ENCODE measurements around the gene EFCAB6. TPM values are rescaled to one million over a fixed set of nuclear protein-coding genes. Genes with fewer than 3 reads are reported as not detected.
A peak's percentile ranks its signal among the peaks of the same experiment; 100 is the strongest.
"Not testable (repeated sequence)": the region's sequence is repeated elsewhere in the genome, so short reads cannot be mapped to it uniquely, and the experiment has no call there.

EFCAB6 gene
- total RNA-seq, 2 donors from 2014 or later, result 0.58 to 1.1 TPM

- DNase-seq (no peak), ATAC-seq (no peak)
- intact Hi-C loops (cut with DNase I, micrococcal nuclease), result no loop called here
Measured at GRCh38 chr22:43689356-43689755, 122.7 kb downstream of the EFCAB6 start.

DNA sequence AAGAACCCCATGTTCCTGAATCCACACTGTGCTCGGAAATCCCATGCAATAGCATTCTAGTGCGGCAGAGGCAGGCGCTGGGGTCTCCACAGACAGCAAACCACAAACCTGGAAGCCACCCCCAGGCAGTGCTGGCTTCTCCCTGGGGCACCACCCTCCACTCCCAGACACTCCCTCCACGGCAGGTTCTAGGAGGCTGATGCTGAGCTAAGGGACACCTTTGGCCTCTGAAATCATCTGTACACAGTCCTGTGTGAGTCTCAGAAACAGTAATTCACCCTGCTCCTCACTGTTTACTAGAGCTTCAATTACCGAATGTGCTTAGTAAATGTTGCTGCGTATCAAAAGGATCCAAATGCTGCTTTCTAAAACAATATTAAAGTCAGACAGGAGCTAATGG, 129.3 kb downstream of the EFCAB6 start:
- DNase-seq (no peak), ATAC-seq (peak; percentile 64)
- intact Hi-C loops (cut with DNase I, micrococcal nuclease), result no loop called here

DNA sequence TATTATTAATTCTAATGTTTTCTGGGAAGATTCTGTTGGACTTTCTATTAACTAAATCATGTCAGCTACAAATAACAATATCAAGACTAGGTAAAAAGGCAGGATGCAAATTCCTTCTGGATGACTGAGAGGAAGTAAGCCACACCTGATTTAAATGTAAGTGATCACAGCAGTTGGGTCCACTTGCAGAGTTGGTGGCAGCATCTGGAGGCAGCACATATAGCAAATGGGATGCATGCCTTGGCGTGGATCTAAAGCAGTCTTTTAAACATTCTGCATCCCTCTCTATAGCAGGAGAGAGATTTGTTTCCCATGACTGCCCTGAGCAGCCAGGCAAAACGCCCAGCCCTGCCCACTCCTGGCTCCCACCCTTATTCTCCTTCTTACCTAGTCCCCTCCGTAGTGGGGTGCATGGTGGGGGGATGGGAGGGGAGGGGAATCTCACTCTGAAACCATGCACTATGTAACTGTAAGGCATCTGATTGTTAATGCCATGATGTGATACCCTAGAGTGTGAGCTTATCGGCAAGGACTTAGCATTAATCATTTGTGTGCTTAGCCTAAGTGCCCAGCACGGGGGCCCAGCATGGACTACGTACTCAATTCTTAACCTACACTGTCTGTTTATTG, 130.3 kb downstream of the EFCAB6 start:
- ATAC-seq, result no peak
- intact Hi-C loops (cut with DNase I, micrococcal nuclease), result no loop called here
- no peak for DNase-seq

DNA sequence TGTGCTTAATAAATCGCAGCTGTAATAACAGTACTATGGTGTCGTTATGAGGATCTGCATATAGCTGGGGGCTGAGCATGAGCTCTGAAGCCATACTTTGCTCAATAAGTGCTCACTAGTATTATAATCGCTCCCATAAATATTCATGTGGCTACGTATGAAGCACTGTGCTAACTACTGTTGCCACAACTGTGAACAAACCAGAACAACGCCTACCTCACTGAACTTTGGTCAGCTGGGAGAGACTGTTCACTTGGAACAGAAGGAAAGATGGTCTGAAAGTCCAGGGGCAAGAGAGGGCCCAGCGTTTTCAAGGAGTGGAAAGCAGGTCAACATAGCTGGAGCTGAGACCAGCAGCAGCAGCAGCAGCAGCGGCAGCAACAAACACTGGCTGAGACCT, 141.6 kb downstream of the EFCAB6 start:
- intact Hi-C loops (cut with DNase I, micrococcal nuclease), result no loop called here
- ATAC-seq, result peak; percentile 96
- peak; percentile 30 to 44 for DNase-seq

- ATAC-seq, result no peak
- intact Hi-C loops (cut with DNase I, micrococcal nuclease), result no loop called here
- no peak for DNase-seq
Measured at GRCh38 chr22:43669190-43669589, 142.9 kb downstream of the EFCAB6 start.

DNA sequence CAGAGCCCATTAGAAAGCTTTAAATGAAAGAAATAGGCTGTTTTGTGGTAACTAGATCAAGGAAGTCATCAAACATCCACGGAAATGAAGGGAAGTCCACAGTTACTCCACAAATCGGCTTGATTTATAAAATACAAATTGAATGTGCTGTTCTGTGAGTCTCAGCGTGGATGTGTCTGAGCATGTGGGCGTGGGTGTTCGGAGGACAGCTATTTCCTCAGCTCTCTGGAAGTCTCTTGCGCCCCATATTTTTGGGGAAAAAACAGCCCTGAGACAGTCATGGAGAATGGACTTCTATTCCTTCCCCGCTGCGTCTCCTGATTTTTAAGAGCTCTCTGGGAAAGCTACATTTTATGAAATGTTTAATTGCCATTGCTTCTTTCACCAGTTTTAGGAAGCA, 144.4 kb downstream of the EFCAB6 start:
- ATAC-seq, result no peak
- no peak for DNase-seq
- intact Hi-C loops (cut with DNase I, micrococcal nuclease), result no loop called here

DNA sequence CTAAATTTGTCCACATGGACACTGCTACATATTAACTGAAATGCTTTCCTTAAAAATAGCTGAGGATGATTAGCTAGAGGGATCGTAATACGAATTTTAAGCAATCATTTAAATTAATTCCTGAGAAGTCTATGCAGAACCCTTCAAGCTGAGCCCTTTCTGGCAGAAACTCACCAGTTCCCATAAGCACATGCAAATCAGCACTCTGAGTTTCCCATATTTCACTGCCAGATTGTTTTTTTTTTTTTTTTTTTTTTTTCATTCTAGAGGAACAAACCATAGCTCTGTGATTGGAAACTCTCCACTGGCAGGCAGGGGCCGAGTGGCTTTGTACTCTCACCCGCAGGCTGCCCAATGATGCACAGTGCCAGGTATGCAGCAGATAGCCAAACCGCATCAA, 145.6 kb downstream of the EFCAB6 start:
- ATAC-seq (no peak), DNase-seq (no peak)
- intact Hi-C loops (cut with DNase I, micrococcal nuclease), result no loop called here

DNA sequence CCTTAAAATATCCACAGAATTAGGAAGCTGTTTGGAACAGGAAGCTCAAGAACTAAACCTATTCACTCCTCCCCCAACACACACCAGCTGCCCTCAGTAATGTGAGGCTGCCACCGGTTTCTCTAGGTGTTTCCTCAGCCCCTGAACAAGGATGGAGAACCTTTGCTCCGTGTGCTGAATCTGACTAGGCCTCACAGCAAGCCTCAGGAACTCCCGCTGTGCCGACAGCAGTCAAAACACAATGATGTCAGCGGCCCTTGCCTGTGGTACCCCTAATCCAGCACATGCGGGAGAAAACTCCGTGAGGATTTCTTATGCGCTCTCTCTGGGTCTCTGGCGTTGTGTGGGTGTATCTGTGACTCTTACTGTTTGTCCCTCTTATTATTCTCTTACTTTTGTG, 153.3 kb downstream of the EFCAB6 start:
- intact Hi-C loops (cut with DNase I, micrococcal nuclease), result no loop called here
- DNase-seq (no peak), ATAC-seq (no peak)

- ATAC-seq; DNase-seq; intact Hi-C loops (cut with DNase I, micrococcal nuclease): not testable (repeated sequence)
Measured at GRCh38 chr22:43656581-43656980, 155.5 kb downstream of the EFCAB6 start.

GRCh38 chr22:43654271-43654670, 157.8 kb downstream of the EFCAB6 start:
- ATAC-seq (no peak), DNase-seq (no peak)
- intact Hi-C loops (cut with DNase I, micrococcal nuclease), result no loop called here

GRCh38 chr22:43652845-43653244, 159.3 kb downstream of the EFCAB6 start:
- DNase-seq, result no peak
- intact Hi-C loops (cut with DNase I, micrococcal nuclease), result no loop called here

GRCh38 chr22:43643387-43643786, 168.7 kb downstream of the EFCAB6 start:
- intact Hi-C loops (cut with DNase I, micrococcal nuclease), result no loop called here
- DNase-seq, result no peak
- no peak for ATAC-seq

More at GRCh38 chr22:43652845-43653244, 159.3 kb downstream of the EFCAB6 start:
- ATAC-seq, result no peak

DNA sequence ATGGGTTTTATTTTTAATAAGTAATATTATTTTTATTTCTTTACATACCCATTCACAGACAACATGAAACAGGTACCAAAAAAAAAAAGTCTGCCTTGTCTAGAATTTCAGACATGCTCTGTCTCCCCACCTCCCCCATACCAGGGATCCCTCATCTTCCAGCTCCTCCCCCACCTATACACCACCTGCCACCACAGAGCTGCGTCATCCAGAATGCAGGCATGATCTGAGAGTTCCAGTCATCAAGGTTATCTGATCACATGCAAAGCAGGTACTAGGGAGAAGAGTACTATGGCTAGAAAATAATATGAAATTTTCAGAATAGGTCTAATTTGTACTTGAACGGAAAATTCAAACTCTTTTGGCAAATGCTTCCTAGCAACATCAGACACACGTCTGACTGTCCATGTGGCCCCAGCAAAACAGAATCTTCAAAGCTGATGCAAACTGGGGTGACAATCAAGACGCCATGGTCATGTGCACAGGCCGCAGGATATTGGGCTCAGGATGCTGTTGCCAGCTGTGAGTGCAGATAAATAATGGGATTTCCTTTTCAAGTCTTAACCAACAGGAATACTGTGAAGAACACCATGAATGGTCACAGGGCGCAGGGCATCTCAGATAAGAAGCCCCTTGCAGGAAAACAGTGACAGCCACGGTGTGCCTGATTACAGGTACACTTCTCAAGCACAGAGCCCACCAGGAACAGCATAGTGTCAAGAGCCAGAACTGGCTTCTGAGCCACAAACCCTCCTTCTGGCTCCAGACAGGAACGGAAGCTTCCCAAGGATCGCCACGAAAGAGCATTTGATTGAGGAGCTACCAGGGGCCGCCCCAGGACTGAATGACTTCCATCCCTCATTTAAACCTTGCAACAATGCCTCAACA, 169.5 kb downstream of the EFCAB6 start:
- intact Hi-C loops (cut with DNase I, micrococcal nuclease), result no loop called here
- DNase-seq (no peak), ATAC-seq (no peak)

- intact Hi-C loops (cut with DNase I, micrococcal nuclease), result no loop called here
- ATAC-seq (no peak), DNase-seq (no peak)
Measured at GRCh38 chr22:43639228-43639948, 172.7 kb downstream of the EFCAB6 start.

GRCh38 chr22:43637275-43638260, 174.5 kb downstream of the EFCAB6 start:
- no peak for ATAC-seq
- intact Hi-C loops (cut with DNase I, micrococcal nuclease), result no loop called here
- no peak for DNase-seq

DNA sequence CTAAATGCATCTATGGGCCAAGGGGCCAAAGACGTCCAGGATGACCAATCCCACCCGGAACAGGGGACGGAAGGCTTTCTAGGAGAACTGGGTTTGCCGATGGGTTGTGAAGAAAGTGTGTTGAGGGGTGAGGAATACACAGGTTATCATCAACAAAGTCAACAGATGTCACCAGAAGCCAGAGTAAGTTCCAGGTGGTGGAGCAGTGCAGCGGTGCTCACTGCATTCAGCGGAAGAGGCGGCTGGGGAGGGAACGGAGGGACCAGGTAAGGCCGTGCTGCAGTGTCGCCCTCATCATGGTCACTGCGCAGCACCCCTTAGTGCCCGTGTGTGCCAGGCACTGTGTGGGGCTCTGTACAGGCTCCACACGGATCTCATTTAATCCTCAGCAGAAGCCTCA, 176.0 kb downstream of the EFCAB6 start:
- ATAC-seq, result no peak
- no peak for DNase-seq
- intact Hi-C loops (cut with DNase I, micrococcal nuclease), result no loop called here

DNA sequence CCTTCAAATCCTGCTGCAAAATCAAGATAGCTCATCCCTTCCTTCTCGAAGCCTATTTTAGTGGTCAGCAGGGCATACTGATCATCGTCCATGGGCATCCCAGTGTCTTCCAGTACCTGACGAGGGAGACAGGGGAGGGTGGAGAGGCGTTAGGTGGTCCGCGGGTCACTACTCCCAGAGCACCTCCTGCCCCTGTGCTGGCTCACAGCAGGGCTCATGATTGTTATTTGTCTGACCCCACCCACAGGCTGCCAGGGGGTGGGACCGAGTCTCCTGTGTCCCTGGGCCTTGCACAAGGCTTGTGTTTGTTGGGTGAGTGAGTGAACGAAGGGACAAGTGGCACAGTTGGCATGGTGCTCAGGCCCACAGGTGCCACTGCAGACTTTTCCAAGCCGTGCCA, 177.0 kb downstream of the EFCAB6 start:
- ATAC-seq (no peak), DNase-seq (no peak)
- intact Hi-C loops (cut with DNase I, micrococcal nuclease), result no loop called here

DNA sequence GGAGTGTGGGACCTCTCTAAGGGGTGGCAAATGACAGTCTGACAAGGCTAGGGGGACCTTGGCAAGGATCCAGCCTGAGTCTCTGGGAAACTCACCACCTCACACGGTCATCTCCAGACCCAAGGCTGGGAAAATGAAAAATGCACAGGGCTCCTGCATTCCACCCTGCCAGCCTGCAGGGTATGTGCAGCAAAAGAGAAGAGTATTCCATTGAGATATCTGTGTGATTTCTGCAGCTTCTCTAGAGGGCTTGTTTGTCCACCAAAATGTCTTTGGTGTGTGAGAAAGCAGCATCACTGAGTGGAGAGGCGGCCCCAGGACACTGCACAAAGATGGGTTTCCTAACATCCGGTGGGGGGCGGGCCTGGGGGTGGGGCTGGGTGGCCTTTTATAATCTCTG, 177.8 kb downstream of the EFCAB6 start:
- ATAC-seq (no peak), DNase-seq (no peak)
- intact Hi-C loops (cut with DNase I, micrococcal nuclease), result no loop called here
